Parathyroid adenoma (tissue), 2 donors: ENCODE measurements around the gene SENP1.

Experiments
- H2AFZ ChIP-seq: fragments of 300-600 bp; sonication (generic); one replicate; pipeline ENCODE4 v1.7.0; 2017; ENCODE audit warnings: antibody characterized with exemption, mild to moderate bottlenecking
- H3K27ac ChIP-seq: fragments of 300-600 bp; sonication (generic); one replicate; pipeline ENCODE4 v1.7.0; 2017
- H3K27me3 ChIP-seq: fragments of 300-600 bp; sonication (generic); one replicate; pipeline ENCODE4 v1.7.0; 2017; ENCODE audit warnings: low read length; ENCODE audit not compliant: control insufficient read depth, insufficient read depth
- H3K36me3 ChIP-seq: fragments of 300-600 bp; sonication (generic); one replicate; pipeline ENCODE4 v1.7.0; 2017; ENCODE audit warnings: low read length; ENCODE audit not compliant: control insufficient read depth, insufficient read depth
- H3K4me1 ChIP-seq: fragments of 300-600 bp; sonication (generic); one replicate; pipeline ENCODE4 v1.7.0; 2017; ENCODE audit warnings: control low read depth
- H3K4me2 ChIP-seq: fragments of 300-600 bp; sonication (generic); one replicate; pipeline ENCODE4 v1.7.0; 2017; ENCODE audit warnings: low read length
- H3K4me3 ChIP-seq: fragments of 300-600 bp; sonication (generic); one replicate; pipeline ENCODE4 v1.7.0; 2017; ENCODE audit warnings: low read depth, low read length
- H3K79me2 ChIP-seq: fragments of 300-600 bp; sonication (generic); one replicate; pipeline ENCODE4 v1.7.0; 2017; ENCODE audit warnings: control low read depth
- H3K9ac ChIP-seq: fragments of 300-600 bp; sonication (generic); one replicate; pipeline ENCODE4 v1.7.0; 2017; ENCODE audit warnings: mild to moderate bottlenecking
- H3K9me3 ChIP-seq: fragments of 300-600 bp; sonication (generic); one replicate; pipeline ENCODE4 v1.7.0; 2017; ENCODE audit warnings: low read length; ENCODE audit not compliant: control insufficient read depth
- TF ChIP-seq, protein P1 (sequence below): fragments of 300-600 bp; sonication (generic); IDR thresholded peaks from one replicate; pipeline ENCODE4 v1.7.0; 2017; ENCODE audit warnings: antibody characterized with exemption, mild to moderate bottlenecking
- donor health status: primary hyperparathyroidism.

The SENP1 gene

DNA sequence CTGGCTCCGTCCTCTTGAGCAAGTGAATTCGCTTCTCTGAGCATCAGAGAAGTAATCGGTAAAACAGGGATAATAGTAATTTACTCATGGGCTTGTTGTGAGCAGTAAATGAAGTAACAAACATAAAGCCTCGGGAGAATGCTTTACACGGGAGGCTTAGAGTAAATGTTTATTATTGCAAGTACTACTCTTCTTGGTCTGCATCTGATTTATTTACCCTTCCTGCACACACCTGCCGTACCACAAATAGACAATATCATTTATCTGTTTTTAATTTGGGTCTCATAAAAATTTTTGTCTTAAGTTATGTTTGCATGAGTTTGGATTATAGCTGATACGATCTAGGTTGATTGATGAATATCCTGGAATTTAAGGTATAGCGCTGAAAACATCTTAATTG is 93.8 kb downstream of the SENP1 start:
- no peak overlapping the region for H3K27ac ChIP-seq
- H3K36me3 ChIP-seq = no peaks in the 10 kb centered on the region
- H2AFZ ChIP-seq = no peak overlapping the region
- H3K4me1 ChIP-seq = no peaks in the 10 kb centered on the region
- H3K27me3 ChIP-seq = no peaks in the 10 kb centered on the region
- no peak overlapping the region for H3K4me3 ChIP-seq
- no peak overlapping the region for H3K4me2 ChIP-seq
- H3K79me2 ChIP-seq = no peaks in the 10 kb centered on the region
- no peak overlapping the region for H3K9ac ChIP-seq
- no peaks in the 10 kb centered on the region for H3K9me3 ChIP-seq
- TF ChIP-seq, protein P1, sequence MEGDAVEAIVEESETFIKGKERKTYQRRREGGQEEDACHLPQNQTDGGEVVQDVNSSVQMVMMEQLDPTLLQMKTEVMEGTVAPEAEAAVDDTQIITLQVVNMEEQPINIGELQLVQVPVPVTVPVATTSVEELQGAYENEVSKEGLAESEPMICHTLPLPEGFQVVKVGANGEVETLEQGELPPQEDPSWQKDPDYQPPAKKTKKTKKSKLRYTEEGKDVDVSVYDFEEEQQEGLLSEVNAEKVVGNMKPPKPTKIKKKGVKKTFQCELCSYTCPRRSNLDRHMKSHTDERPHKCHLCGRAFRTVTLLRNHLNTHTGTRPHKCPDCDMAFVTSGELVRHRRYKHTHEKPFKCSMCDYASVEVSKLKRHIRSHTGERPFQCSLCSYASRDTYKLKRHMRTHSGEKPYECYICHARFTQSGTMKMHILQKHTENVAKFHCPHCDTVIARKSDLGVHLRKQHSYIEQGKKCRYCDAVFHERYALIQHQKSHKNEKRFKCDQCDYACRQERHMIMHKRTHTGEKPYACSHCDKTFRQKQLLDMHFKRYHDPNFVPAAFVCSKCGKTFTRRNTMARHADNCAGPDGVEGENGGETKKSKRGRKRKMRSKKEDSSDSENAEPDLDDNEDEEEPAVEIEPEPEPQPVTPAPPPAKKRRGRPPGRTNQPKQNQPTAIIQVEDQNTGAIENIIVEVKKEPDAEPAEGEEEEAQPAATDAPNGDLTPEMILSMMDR = no peak

DNA sequence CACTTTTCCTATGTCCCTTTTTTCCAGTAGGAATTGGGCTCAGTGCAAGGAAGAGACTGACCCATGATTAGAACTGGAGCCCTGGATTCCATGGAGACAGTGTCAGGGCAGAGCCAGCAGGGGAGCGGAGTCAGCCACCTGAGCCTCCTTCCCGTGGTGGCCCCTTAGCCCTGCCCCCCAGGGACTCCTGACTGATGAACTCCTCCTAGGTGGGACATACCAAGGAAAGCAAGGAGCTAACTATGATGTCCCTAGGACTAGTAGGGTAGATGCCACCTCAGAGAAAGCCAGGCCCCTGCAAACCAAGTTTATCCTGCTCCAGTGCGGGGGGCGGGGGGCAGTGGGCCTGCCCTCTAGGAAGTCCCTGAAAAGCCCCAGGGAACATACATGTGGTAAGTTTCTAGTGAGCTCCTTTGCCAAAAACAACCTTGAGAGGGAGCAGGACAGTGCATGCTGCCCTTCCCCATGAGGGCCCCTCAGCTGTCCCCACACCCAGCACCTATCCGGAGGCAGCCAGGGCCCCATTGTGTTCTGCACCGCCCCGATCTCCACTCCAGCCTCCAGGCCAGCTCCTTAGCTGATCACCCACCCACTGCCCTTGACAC is 95.4 kb downstream of the SENP1 start:
- no peak overlapping the region for H3K27ac ChIP-seq
- H3K9me3 ChIP-seq = no peaks in the 10 kb centered on the region
- no peaks in the 10 kb centered on the region for H3K27me3 ChIP-seq
- no peaks in the 10 kb centered on the region for H3K4me1 ChIP-seq
- no peaks in the 10 kb centered on the region for H3K79me2 ChIP-seq
- H2AFZ ChIP-seq = no peak overlapping the region
- H3K4me2 ChIP-seq = no peak overlapping the region
- no peaks in the 10 kb centered on the region for H3K36me3 ChIP-seq
- H3K4me3 ChIP-seq = no peak overlapping the region
- H3K9ac ChIP-seq = no peak overlapping the region
- TF ChIP-seq, protein P1 = no peak

DNA sequence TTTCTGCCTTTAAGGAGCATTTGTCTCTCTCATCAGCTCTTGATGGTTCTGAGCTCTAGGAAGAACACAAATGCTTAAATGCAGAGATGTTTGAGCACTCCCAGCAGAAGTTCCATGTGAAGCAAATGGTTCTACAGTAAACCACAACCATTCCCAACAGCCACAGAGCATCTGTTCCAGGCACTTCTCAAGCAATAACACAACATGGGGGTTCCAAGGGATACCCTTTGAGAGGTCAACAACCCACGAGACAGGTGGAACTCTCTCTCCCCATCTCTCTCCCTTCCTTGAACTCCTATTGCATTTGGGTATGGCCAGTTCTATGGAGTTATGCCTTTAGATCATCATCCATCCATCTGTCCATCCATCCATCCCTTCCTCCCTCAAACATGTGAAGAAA is 96.4 kb downstream of the SENP1 start:
- H3K9me3 ChIP-seq = no peaks in the 10 kb centered on the region
- H3K36me3 ChIP-seq = no peaks in the 10 kb centered on the region
- no peak overlapping the region for H3K4me2 ChIP-seq
- H3K4me3 ChIP-seq = no peak overlapping the region
- no peaks in the 10 kb centered on the region for H3K79me2 ChIP-seq
- TF ChIP-seq, protein P1 = no peak
- H3K4me1 ChIP-seq = peaks cover 2% of the 10 kb centered on the region
- no peak overlapping the region for H2AFZ ChIP-seq
- H3K9ac ChIP-seq = no peak overlapping the region
- no peak overlapping the region for H3K27ac ChIP-seq
- H3K27me3 ChIP-seq = peaks cover 5% of the 10 kb centered on the region

DNA sequence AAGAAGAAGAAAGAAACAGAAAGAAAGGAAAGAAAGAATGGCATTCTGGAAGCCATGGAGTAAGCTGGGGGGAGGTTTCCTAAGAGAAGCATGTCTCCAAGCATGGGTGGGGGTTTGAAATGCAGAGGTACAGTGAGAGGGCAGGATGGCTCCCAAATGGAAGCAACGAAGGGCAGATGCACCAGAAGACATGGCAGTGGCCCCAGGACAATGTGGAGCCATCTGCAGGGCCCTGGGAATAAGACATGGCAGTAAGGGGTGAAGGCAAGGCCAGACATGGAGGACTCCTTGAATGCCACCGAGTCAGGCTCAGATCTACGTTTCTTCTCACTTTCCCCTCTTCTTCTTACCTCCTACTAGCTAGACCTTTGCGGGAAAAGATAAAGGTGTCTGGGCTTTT is 96.9 kb downstream of the SENP1 start:
- Histone ChIP-seq H3K4me1 (peaks cover 3% of the 10 kb centered on the region), H3K36me3 (no peaks in the 10 kb centered on the region), H2AFZ (no peak overlapping the region), H3K9ac (no peak overlapping the region), H3K79me2 (no peaks in the 10 kb centered on the region), H3K4me2 (no peak overlapping the region), H3K4me3 (no peak overlapping the region), H3K27me3 (peaks cover 8% of the 10 kb centered on the region), H3K27ac (no peak overlapping the region), H3K9me3 (no peaks in the 10 kb centered on the region)
- TF ChIP-seq, protein P1 = no peak

DNA sequence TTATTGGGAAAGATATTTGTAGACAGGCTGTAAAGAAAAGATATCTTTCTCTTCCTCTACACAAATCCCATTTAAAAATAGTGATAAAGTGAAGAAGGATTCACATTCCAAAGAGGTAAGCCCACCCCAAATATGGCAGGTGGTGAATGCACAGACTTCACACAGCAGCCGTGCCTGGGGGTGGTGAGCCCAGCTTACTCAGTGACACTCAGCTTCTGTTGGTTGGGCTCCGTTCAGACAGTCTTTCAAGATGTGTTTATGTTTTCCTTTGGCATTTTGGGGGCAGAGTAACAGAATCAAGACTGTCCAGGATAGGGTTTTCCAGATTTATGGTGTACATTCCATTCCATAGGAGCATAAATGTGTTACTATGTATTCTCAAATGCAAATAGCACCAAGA is 97.5 kb downstream of the SENP1 start:
- Histone ChIP-seq H3K27me3 (peaks cover 13% of the 10 kb centered on the region), H3K4me3 (no peak overlapping the region)

More for the DNA sequence above, 97.5 kb downstream of the SENP1 start:
- H2AFZ ChIP-seq = no peak overlapping the region
- H3K9me3 ChIP-seq = no peaks in the 10 kb centered on the region
- H3K4me1 ChIP-seq = peaks cover 6% of the 10 kb centered on the region
- H3K27ac ChIP-seq = no peak overlapping the region
- H3K4me2 ChIP-seq = no peak overlapping the region
- no peak overlapping the region for H3K9ac ChIP-seq
- no peaks in the 10 kb centered on the region for H3K79me2 ChIP-seq
- H3K36me3 ChIP-seq = no peaks in the 10 kb centered on the region
- TF ChIP-seq, protein P1 = no peak
